Measurements from ENCODE around the gene RCOR2. TPM values are rescaled to one million over a fixed set of nuclear protein-coding genes. Genes with fewer than 3 reads are reported as not detected.
A peak's percentile ranks its signal among the peaks of the same experiment; 100 is the strongest.

Gene RCOR2
- total and polyA plus RNA-seq, 2 of the 13 experiments (the other 11 are each of a cell fraction or from before 2014, with no cell fraction given), result 8.3 to 8.5 TPM

GRCh38 chr11:63913866-63914830 is 2.8 kb downstream of the RCOR2 start:
- CTCF ChIA-PET (ENCODE audit: low intra/inter-chr PET ratio, low total read pairs), result no interaction called here
- no peak for ATAC-seq
- H3K4me3 ChIP-seq (replicated peaks in 1 of 3; ENCODE audit: insufficient read depth in 1 of 3, low read depth in 2 of 3, low read length in 3 of 3), result no peak overlapping the region
- TF ChIP-seq MIER2 (CRISPR knock-in tag; IDR thresholded peaks at IDR 0.05) (no peak), IKZF1 (IDR thresholded peaks at IDR 0.05) (no peak), ARID5B (CRISPR knock-in tag; IDR thresholded peaks at IDR 0.05) (no peak), MTF2 (CRISPR knock-in tag; IDR thresholded peaks at IDR 0.05; ENCODE audit: borderline replicate concordance) (no peak)
- TF ChIP-seq, protein P1, sequence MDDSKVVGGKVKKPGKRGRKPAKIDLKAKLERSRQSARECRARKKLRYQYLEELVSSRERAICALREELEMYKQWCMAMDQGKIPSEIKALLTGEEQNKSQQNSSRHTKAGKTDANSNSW (CRISPR knock-in tag; IDR thresholded peaks at IDR 0.05; ENCODE audit: borderline replicate concordance), result no peak
- TF ChIP-seq, protein P2, sequence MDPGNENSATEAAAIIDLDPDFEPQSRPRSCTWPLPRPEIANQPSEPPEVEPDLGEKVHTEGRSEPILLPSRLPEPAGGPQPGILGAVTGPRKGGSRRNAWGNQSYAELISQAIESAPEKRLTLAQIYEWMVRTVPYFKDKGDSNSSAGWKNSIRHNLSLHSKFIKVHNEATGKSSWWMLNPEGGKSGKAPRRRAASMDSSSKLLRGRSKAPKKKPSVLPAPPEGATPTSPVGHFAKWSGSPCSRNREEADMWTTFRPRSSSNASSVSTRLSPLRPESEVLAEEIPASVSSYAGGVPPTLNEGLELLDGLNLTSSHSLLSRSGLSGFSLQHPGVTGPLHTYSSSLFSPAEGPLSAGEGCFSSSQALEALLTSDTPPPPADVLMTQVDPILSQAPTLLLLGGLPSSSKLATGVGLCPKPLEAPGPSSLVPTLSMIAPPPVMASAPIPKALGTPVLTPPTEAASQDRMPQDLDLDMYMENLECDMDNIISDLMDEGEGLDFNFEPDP (CRISPR knock-in tag; conservative IDR thresholded peaks at IDR 0.05), result 0 out of 2 replicates have a peak, but pooled peaks have one; percentile 39
- in situ Hi-C loops (cut with HindIII; ENCODE audit: extremely low pct_ligation_motif_present, low pct_unique_long_range_greater_than_20kb), result loop anchor here (10.0 kb wide), 1 partner anchor 149 kb away; the partner anchor contains the start of gene ZFTA
- H3K79me2 ChIP-seq (ENCODE audit: insufficient read depth, low read length), result no peaks in the 10 kb centered on the region
- FAIRE-seq, result no peak
- no peak overlapping the region for H3K27ac ChIP-seq (ENCODE audit: extremely low read length, insufficient read depth, low read length)
- 93% methylated on average over 23 of the region's 34 CpGs for WGBS (ENCODE audit: low lambda C conversion rate)
- BruUV-seq (replicated peaks), result no TSS peak
- no peak overlapping the region for H3K9ac ChIP-seq (ENCODE audit: insufficient read depth, low read depth, low read length)
- H4K20me1 ChIP-seq (ENCODE audit: insufficient read depth, low read length), result no peaks in the 10 kb centered on the region
- peaks cover 22% of the 10 kb centered on the region for H3K4me1 ChIP-seq (ENCODE audit: insufficient read depth, low read length)
- DNase-seq (ENCODE audit: low spot score), result no peak
- no peak overlapping the region for H3K4me2 ChIP-seq (ENCODE audit: low read depth, low read length)
- POLR2A ChIA-PET, result no interaction called here
- H3K27me3 ChIP-seq (ENCODE audit: control insufficient read depth in 1 of 2, insufficient read depth in 2 of 2, low read length in 2 of 2), result no peaks in the 10 kb centered on the region; a peak in 2 of 5 replicates
- intact Hi-C loops (cut with micrococcal nuclease; ENCODE audit: unreplicated experiment), result no loop called here
- H3K36me3 ChIP-seq (replicated peaks in 1 of 2; ENCODE audit: control insufficient read depth in 1 of 2, insufficient read depth in 2 of 2, low read length in 2 of 2), result peaks cover 0 to 3% of the 10 kb centered on the region in 2 experiments; a peak in 3 of 5 replicates
- H2AFZ ChIP-seq (ENCODE audit: low read length), result no peak overlapping the region
- no peaks in the 10 kb centered on the region for H3K9me3 ChIP-seq (ENCODE audit: low read length)

All from HepG2 (cell line).